Activated T-cell treated with anti-CD3 and anti-CD28 coated beads, Interleukin-2, amount 50 U/mL, for 48 hours (primary cell): ENCODE results near the gene SLC9A6.
"Not testable (repeated sequence)": the region's sequence is repeated elsewhere in the genome, so short reads cannot be mapped to it uniquely, and the experiment has no call there.

ENCODE experiments used
- DNase-seq, 2 experiments: peaks; one replicate each; pipeline ENCODE4 v3.0.0-alpha.2; 2020

SLC9A6 gene

DNA sequence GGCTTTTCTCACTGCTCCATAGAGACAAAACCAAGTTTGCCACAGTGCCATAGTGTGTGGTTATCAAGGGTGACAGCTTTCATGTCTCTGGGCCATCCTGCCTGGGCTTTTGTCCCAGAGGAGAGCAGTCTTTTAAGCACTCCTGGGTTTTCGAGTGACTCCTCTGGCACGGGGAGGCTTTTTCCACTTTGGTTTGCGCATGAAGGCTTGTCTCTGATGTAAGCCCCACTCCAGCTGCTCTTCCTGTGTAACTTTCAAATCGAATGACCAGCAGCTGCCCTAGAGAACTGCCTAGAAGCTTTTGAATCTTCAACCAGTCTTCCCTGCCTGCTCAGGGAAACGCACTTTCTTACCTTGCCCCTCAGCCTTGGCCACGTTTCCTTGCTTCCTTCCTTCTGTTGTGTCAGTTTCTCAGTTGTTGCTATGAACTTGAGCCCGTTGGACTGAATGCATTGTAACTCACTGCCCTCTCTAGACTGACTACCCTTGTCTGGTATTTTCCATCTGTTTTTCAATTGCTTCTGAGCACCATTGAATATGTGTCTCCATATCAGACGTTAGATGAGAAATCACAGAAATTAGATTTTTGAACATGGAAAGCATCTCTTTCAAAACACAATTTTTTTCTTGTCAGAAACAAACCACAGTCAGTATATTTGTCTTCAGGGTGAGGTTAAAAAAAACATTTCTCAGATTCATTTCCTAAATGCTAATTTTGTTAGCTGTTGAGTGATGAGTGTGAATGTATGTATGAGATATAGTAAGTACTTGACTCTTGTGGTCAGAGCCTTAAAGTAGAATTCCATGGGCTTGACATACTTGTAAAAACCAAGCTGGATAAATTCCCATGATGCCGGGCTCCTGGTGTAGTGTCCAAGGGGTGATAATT lies 45.3 kb downstream of the SLC9A6 start:
- DNase-seq = no peak

GRCh38 chrX:136031626-136032025 lies 46.4 kb downstream of the SLC9A6 start:
- DNase-seq = no peak

- no peak for DNase-seq
Observed at GRCh38 chrX:136032370-136032769, 47.1 kb downstream of the SLC9A6 start.

- no peak for DNase-seq
Observed at GRCh38 chrX:136034668-136035067, 49.4 kb downstream of the SLC9A6 start.

DNA sequence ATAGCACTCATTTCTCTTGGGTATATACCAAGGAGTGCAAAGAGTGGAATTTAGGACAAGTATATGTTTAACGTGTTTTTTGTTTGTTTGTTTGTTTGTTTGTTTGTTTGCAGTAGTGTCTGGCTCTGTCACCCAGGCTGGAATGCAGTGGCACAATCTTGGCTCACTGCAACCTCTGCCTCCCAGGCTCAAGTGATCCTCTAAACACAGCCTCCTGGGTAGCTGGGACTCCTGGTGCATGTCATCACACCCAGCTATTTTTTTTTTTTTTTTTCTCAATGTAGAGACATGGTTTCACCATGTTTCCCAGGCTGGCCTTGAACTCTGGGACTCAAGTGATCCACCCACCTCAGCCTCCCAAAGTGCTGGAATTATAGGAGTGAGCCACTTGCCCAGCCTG lies 50.4 kb downstream of the SLC9A6 start:
- no peak for DNase-seq

GRCh38 chrX:136039485-136039884 lies 54.2 kb downstream of the SLC9A6 start:
- no peak for DNase-seq

GRCh38 chrX:136039968-136040367 lies 54.7 kb downstream of the SLC9A6 start:
- DNase-seq = no peak

DNA sequence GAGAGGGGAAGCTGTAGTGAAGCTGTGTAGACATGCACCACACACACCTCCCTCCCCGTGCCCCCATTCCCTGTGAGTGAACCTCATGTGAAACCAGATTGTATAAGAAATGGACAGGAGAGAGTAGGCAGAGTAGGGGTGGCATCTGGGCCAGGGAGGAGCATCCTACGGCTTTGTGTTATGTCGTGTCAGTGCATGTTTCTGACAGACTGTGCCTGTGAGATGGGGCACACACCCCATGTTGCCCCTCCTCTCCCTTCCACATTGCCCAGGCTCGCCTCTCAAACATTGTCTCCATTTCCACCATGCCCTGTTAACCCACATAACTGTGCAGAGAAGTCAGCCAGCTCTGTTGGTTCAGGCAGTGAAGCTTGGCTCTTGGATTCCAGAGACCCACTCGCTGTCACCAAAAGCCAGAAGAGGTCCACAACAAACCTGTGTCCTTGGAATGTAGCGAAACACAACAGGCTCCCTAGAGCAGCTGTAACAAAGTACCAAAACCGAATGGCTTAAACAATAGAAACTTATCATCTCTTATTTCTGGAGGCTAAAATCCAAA lies 56.1 kb downstream of the SLC9A6 start:
- DNase-seq = no peak

DNA sequence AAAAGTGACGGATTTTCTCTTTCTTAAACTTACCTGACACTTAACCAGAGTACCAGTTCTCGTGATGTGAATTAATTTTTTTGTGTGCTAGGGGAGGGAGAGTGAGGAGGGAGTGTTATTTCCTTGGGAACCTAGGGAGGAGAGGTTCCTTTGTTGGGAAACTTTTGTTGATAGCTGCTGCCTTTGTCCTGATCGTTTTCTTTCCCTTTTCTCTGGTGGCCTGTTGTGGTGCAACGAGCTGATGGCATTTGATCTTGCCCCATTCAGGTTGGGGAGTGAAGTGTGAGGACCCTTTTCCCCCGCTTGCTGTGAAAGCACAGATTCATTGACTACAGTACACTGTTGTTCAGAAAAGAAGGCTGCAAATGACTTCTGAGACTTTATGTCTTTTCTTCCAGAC lies 59.8 kb downstream of the SLC9A6 start:
- DNase-seq = no peak

- DNase-seq = no peak
Observed at GRCh38 chrX:136046295-136047015, 61.2 kb downstream of the SLC9A6 start.

- no peak for DNase-seq
Observed at GRCh38 chrX:136047016-136047642, 61.9 kb downstream of the SLC9A6 start.

DNA sequence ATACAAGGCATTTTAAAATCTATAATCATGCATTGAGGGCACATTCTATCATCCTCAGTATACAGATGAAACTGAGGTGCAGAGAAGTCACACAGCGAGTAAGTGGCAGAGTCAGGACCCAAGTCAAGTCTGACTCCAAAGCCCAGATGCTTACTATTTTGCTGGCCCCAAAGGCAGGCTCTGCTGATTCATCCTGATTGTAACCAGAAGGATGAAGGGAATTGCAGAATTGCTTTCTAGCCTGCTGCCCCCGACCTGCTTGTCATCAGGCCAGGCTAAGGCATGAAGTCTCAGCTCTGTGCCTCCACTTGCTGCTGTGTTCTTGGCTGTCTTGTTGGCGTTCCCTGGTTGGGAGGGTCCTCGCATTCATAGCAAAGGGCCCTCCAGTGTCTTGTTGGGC lies 62.7 kb downstream of the SLC9A6 start:
- DNase-seq = no peak

DNA sequence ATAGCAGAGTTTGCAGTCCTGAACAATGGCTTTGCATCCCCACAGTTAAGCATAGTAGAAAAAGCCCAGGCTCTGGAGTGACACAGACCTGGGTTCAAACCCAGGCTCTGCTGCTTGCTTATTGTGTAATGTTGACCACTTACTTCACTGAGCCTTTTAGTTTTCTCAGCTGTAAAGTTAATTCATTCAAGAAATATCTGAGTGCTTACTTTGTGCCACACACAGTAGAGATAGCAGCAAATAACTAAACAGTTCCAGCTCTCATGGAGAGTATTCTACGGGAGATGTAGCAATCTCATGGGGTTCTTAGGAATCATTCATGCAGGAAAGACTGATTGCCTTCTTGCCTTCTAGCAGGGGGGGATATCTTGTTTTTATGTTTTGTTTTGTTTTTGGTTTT lies 63.2 kb downstream of the SLC9A6 start:
- DNase-seq = no peak

DNA sequence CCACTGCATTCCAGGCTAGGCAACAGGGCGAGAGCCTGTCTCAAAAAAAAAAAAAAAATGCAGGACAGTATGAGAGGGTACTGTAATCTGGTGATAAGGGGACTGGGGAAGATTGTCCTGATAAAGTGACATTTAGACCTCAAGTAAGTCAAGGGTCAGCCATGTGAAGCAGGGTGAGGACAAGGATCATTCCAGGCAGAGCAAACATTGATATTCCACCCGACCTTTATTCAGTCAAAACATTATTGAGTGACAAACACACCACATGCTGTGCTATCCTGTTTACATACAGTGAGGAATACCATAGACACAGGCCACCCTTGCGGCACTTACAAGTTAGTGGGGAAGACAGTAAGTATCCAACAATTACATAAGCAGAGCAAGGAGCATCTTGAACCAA lies 64.4 kb downstream of the SLC9A6 start:
- no peak for DNase-seq

DNA sequence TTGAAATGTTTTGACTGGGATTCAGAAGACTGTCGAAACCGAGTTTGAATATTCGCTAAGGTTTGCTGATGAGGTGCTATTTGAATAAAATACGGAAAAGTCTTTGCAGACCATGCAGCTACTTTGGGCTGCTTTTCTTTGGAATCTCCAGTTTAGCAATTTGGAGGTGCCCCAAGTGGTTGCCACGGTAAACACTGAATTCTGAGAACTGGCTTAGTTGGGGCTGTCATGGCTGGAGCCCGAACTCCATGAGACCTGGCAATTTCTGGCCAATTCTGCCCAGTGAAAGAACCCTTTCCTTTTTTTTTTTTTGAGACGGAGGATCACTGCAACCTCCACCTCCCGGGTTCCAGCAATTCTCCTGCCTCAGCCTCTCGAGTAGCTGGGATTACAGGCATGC lies 65.6 kb downstream of the SLC9A6 start:
- DNase-seq = not testable (repeated sequence)

- no peak for DNase-seq
Observed at GRCh38 chrX:136051611-136052010, 66.4 kb downstream of the SLC9A6 start.

GRCh38 chrX:136055651-136056221 lies 70.5 kb downstream of the SLC9A6 start:
- no peak for DNase-seq

GRCh38 chrX:136057567-136057966 lies 72.3 kb downstream of the SLC9A6 start:
- no peak for DNase-seq

- no peak for DNase-seq
Observed at GRCh38 chrX:136059350-136059749, 74.1 kb downstream of the SLC9A6 start.

DNA sequence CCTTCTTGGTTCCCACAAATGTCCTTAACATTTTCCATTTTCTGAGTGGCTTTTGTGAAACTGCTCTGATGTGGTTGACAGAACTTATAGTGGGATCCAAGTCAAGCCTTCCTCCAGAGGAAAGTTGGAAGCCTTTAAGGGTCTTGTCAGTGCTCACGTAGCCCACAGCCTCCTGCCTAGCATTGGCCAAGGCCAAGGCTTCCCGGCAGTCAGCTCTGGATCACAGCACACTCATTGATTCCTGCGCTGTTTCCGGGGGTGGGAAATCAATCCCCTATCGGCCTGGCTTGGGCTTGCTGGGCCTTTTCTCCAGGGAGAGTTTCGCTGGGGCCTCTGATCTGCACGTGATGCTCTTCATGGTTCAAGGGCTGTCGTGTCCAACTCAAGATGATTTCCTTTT lies 76.1 kb downstream of the SLC9A6 start:
- no peak for DNase-seq

GRCh38 chrX:136061696-136062095 lies 76.5 kb downstream of the SLC9A6 start:
- DNase-seq = no peak

DNA sequence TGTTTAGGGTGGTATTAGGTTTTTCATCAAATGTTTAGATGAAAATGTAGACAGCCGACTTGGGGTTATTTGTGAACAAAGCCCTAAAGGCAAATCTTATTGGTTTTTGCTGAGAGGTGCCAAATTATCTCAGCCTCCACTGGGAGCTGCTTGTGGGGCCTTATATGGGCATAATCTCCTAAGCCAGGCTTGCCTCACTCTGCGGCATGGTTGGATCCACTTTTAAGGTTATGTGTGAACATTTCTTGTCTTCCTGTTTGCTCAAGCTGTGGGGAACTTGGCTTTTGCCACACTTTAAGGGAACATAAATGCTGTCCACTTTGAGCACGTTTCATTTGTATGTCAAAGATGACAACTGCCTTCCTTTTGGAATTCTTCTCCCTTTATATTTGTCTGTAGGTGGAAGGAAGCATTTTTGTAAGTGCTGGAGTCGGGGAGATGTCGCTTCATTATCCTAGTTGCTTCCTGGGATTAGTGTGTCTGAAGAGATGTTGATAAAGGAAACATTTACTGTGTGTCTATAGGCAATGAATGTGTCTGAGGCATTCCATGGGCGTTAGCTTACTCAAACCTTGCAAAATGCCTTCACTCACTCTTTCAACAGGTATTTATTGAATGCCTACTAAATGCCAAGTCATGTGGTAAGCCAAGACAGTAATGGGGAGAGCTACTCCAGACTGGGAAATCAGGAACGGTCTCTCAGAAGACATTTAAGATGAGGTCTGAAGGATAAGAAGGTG lies 78.3 kb downstream of the SLC9A6 start:
- DNase-seq = no peak
